Liver (tissue), 9 donors: Measurements from ENCODE around the gene DDIT4. TPM values are rescaled to one million over a fixed set of nuclear protein-coding genes. Genes with fewer than 3 reads are reported as not detected.

Source experiments
- DNase-seq: peaks from one replicate; pipeline ENCODE4 v3.0.0-alpha.2; 2017; ENCODE audit warnings: low spot score
- H3K27ac ChIP-seq, 2 donors: one replicate each; pipeline ENCODE4 v1.7.0; 2013; ENCODE audit warnings: inconsistent platforms in 2 of 2, low read length in 2 of 2, control low read depth in 1 of 2, low read depth in 1 of 2, mild to moderate bottlenecking in 1 of 2
- H3K27me3 ChIP-seq, 4 donors: one replicate each; pipeline versions ENCODE4 v1.6.1 to v1.7.0; 2013; ENCODE audit warnings: low read length in 3 of 4, inconsistent platforms in 1 of 4, mild to moderate bottlenecking in 1 of 4, moderate library complexity in 1 of 4; ENCODE audit not compliant: control insufficient read depth in 4 of 4, insufficient read depth in 4 of 4
- H3K36me3 ChIP-seq, 4 donors: one replicate each; pipeline versions ENCODE4 v1.6.1 to v1.7.0; 2013; ENCODE audit warnings: low read length in 3 of 4, mild to moderate bottlenecking in 3 of 4, low read depth in 1 of 4, moderate library complexity in 1 of 4; ENCODE audit not compliant: control insufficient read depth in 4 of 4, insufficient read depth in 3 of 4
- H3K4me1 ChIP-seq, 4 donors: one replicate each; pipeline versions ENCODE4 v1.6.1 to v1.7.0; 2013; ENCODE audit warnings: low read length in 3 of 4, mild to moderate bottlenecking in 3 of 4, moderate library complexity in 1 of 4; ENCODE audit not compliant: control insufficient read depth in 4 of 4, insufficient read depth in 4 of 4
- H3K4me3 ChIP-seq, 3 donors: one replicate each; pipeline versions ENCODE4 v1.6.1 to v1.7.0; 2013; ENCODE audit warnings: low read length in 3 of 3, control low read depth in 1 of 3, low read depth in 1 of 3, mild to moderate bottlenecking in 1 of 3
- H3K9ac ChIP-seq, 2 donors: one replicate each; pipeline ENCODE4 v1.7.0; 2013; ENCODE audit warnings: low read length in 2 of 2, mild to moderate bottlenecking in 2 of 2, moderate library complexity in 2 of 2, control low read depth in 1 of 2, low read depth in 1 of 2
- H3K9me3 ChIP-seq, 4 donors: one replicate each; pipeline versions ENCODE4 v1.6.1 to v1.7.0; 2013; ENCODE audit warnings: low read length in 3 of 4; ENCODE audit not compliant: control insufficient read depth in 4 of 4
- EGR1 ChIP-seq, 2 donors: IDR thresholded peaks; 2 replicates each; pipeline ENCODE4 v1.6.1; 2016 to 2018; ENCODE audit warnings: antibody characterized with exemption in 2 of 2, low read depth in 2 of 2
- FOXA1 ChIP-seq: IDR thresholded peaks from 2 replicates; pipeline ENCODE4 v1.6.1; 2016; ENCODE audit warnings: antibody characterized with exemption
- FOXA2 ChIP-seq: IDR thresholded peaks from 2 replicates; pipeline ENCODE4 v1.6.1; 2016; ENCODE audit warnings: antibody characterized with exemption
- GABPA ChIP-seq, 2 donors: IDR thresholded peaks in 1 of 2; conservative IDR thresholded peaks in 1 of 2; 2 replicates each; pipeline ENCODE4 v1.6.1; 2016; ENCODE audit warnings: antibody characterized with exemption in 2 of 2, mild to moderate bottlenecking in 1 of 2, moderate library complexity in 1 of 2
- HNF4A ChIP-seq, 2 donors: conservative IDR thresholded peaks; 2 replicates each; pipeline ENCODE4 v1.6.1; 2016; ENCODE audit warnings: antibody characterized with exemption in 2 of 2, mild to moderate bottlenecking in 2 of 2
- HNF4G ChIP-seq: IDR thresholded peaks from 2 replicates; pipeline ENCODE4 v1.6.1; 2016; ENCODE audit warnings: antibody characterized with exemption
- JUND ChIP-seq, 2 donors: IDR thresholded peaks; 2 replicates each; pipeline ENCODE4 v1.6.1; 2016; ENCODE audit warnings: antibody characterized with exemption in 2 of 2
- NR2F2 ChIP-seq: IDR thresholded peaks from 2 replicates; pipeline ENCODE4 v1.6.1; 2016; ENCODE audit warnings: antibody characterized with exemption
- RAD21 ChIP-seq, 2 donors: IDR thresholded peaks; 2 replicates each; pipeline ENCODE4 v1.6.1; 2016; ENCODE audit warnings: antibody characterized with exemption in 2 of 2, mild to moderate bottlenecking in 2 of 2
- RXRA ChIP-seq, 2 donors: IDR thresholded peaks; 2 replicates each; pipeline ENCODE4 v1.6.1; 2017 to 2018; ENCODE audit warnings: antibody characterized with exemption in 2 of 2, mild to moderate bottlenecking in 1 of 2
- SP1 ChIP-seq: IDR thresholded peaks from 2 replicates; pipeline ENCODE4 v1.6.1; 2018; ENCODE audit warnings: antibody characterized with exemption, mild to moderate bottlenecking
- TAF1 ChIP-seq: conservative IDR thresholded peaks from 2 replicates; pipeline ENCODE4 v1.6.1; 2016; ENCODE audit warnings: antibody characterized with exemption, mild to moderate bottlenecking
- YY1 ChIP-seq: IDR thresholded peaks from 2 replicates; pipeline ENCODE4 v1.6.1; 2016; ENCODE audit warnings: antibody characterized with exemption, mild to moderate bottlenecking
- WGBS: extraction: QIAGEN DNeasy Blood & Tissue Kit; methylation state at CpG from one replicate; pipeline ENCODE4 v1.1.7; 2013; 5-methylcytosine and 5-hydroxymethylcytosine counted together
- polyA plus RNA-seq, 2 donors: library from polyadenylated mRNA; stranded (reverse) in 1 of 2; unstranded in 1 of 2; fragments of 200-250 nt in 1 of 2; fragments of >200 nt in 1 of 2; fragmentation: Nextera tagmentation in 1 of 2; extraction: Ambion mirVana in 1 of 2; gene quantifications; one replicate each; pipeline versions ENCODE4 v1.2.1 to v1.2.3, GENCODE V29; 2013 to 2015
- total RNA-seq, 2 donors: library from RNA; depleted of rRNA; stranded (reverse); fragments of >200 nt; gene quantifications; one replicate each; pipeline ENCODE4 v1.2.3, GENCODE V29; 2014
- TF ChIP-seq, protein P1 (sequence below): fragments of 150-350 bp; IDR thresholded peaks from 2 replicates; pipeline ENCODE4 v1.5.1; 2017; ENCODE audit warnings: improper control_type of control experiment, low read depth, low read length; ENCODE audit not compliant: missing input control
- TF ChIP-seq, protein P2 (sequence below): IDR thresholded peaks from 2 replicates; pipeline ENCODE4 v1.6.1; 2016; ENCODE audit warnings: antibody characterized with exemption
- TF ChIP-seq, protein P3 (sequence below): IDR thresholded peaks from 2 replicates; pipeline ENCODE4 v1.6.1; 2016; ENCODE audit warnings: antibody characterized with exemption
- TF ChIP-seq, protein P4 (sequence below): IDR thresholded peaks from 2 replicates; pipeline ENCODE4 v1.6.1; 2016; ENCODE audit warnings: antibody characterized with exemption, mild to moderate bottlenecking
- TF ChIP-seq, protein P5 (sequence below): IDR thresholded peaks from 2 replicates; pipeline ENCODE4 v1.6.1; 2016; ENCODE audit warnings: antibody characterized with exemption
- donor health status: healthy.
- donor health status: healthy.
- donor health status: healthy.
- donor health status: healthy.
- donor health status: healthy.

DDIT4 gene
- total and polyA plus RNA-seq, 4 donors, result 18.4 to 69.0 (median 43.7) TPM

DNA sequence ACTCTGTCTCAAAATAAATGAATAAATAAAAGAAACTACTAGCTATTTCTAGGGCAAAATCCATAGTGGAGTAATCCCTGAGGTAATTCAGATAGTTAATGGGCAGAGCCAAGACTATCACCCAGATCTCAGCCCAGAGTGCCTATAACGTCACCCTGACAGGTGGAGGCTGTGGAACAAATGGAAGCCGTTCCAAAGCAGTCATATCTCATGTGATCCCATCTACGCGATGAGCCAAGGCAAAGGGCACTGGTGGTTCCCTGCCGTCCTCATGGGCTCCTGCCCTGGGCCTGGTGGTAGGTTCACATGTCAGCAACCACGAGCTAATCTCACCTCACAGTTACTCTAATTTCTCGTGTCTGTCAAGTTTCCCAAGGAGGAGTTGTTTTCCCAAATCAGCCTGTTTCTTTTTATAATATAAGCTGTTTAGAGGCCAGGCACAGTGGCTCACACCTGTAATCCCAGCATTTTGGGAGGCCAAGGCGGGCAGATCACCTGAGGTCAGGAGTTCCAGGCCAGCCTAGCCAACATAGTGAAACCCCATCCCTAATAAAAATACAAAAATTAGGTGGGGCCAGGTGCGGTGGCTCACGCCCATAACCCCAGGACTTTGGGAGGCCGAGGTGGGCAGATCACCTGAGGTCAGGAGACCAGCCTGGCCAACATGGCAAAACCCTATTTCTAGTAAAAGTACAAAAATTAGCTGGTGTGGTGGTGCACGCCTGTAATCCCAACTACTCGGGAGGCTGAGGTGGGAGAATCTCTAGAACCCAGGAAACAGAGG, 35.1 kb upstream of the DDIT4 start:
- Histone ChIP-seq H3K9me3 (no peaks in the 10 kb centered on the region), H3K27me3 (no peaks in the 10 kb centered on the region), H3K27ac (no peak overlapping the region), H3K9ac (no peak overlapping the region), H3K4me1 (peaks cover 0 to 3% (median 0%) of the 10 kb centered on the region in 4 donors), H3K4me3 (no peak overlapping the region), H3K36me3 (peaks cover 2 to 14% (median 13%) of the 10 kb centered on the region in 4 donors)
- DNase-seq, result no peak
- 91% methylated on average over 13 of the region's 13 CpGs for WGBS
- TF ChIP-seq YY1 (no peak), GABPA (IDR thresholded peaks at IDR 0.05 in 1 of 2, conservative IDR thresholded peaks at IDR 0.05 in 1 of 2) (no peak), HNF4A (conservative IDR thresholded peaks at IDR 0.05) (no peak), SP1 (no peak), JUND (IDR thresholded peaks at IDR 0.05) (no peak), FOXA2 (no peak), EGR1 (IDR thresholded peaks at IDR 0.05; ENCODE audit: low read depth in 2 of 2) (no peak), RAD21 (IDR thresholded peaks at IDR 0.05) (no peak), NR2F2 (no peak), HNF4G (no peak), TAF1 (no peak), RXRA (IDR thresholded peaks at IDR 0.05) (no peak), FOXA1 (no peak)
- TF ChIP-seq, protein P1, sequence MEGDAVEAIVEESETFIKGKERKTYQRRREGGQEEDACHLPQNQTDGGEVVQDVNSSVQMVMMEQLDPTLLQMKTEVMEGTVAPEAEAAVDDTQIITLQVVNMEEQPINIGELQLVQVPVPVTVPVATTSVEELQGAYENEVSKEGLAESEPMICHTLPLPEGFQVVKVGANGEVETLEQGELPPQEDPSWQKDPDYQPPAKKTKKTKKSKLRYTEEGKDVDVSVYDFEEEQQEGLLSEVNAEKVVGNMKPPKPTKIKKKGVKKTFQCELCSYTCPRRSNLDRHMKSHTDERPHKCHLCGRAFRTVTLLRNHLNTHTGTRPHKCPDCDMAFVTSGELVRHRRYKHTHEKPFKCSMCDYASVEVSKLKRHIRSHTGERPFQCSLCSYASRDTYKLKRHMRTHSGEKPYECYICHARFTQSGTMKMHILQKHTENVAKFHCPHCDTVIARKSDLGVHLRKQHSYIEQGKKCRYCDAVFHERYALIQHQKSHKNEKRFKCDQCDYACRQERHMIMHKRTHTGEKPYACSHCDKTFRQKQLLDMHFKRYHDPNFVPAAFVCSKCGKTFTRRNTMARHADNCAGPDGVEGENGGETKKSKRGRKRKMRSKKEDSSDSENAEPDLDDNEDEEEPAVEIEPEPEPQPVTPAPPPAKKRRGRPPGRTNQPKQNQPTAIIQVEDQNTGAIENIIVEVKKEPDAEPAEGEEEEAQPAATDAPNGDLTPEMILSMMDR, result no peak
- TF ChIP-seq, protein P2, sequence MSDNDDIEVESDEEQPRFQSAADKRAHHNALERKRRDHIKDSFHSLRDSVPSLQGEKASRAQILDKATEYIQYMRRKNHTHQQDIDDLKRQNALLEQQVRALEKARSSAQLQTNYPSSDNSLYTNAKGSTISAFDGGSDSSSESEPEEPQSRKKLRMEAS, result no peak
- TF ChIP-seq, protein P3, sequence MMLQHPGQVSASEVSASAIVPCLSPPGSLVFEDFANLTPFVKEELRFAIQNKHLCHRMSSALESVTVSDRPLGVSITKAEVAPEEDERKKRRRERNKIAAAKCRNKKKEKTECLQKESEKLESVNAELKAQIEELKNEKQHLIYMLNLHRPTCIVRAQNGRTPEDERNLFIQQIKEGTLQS, result no peak
- TF ChIP-seq, protein P4, sequence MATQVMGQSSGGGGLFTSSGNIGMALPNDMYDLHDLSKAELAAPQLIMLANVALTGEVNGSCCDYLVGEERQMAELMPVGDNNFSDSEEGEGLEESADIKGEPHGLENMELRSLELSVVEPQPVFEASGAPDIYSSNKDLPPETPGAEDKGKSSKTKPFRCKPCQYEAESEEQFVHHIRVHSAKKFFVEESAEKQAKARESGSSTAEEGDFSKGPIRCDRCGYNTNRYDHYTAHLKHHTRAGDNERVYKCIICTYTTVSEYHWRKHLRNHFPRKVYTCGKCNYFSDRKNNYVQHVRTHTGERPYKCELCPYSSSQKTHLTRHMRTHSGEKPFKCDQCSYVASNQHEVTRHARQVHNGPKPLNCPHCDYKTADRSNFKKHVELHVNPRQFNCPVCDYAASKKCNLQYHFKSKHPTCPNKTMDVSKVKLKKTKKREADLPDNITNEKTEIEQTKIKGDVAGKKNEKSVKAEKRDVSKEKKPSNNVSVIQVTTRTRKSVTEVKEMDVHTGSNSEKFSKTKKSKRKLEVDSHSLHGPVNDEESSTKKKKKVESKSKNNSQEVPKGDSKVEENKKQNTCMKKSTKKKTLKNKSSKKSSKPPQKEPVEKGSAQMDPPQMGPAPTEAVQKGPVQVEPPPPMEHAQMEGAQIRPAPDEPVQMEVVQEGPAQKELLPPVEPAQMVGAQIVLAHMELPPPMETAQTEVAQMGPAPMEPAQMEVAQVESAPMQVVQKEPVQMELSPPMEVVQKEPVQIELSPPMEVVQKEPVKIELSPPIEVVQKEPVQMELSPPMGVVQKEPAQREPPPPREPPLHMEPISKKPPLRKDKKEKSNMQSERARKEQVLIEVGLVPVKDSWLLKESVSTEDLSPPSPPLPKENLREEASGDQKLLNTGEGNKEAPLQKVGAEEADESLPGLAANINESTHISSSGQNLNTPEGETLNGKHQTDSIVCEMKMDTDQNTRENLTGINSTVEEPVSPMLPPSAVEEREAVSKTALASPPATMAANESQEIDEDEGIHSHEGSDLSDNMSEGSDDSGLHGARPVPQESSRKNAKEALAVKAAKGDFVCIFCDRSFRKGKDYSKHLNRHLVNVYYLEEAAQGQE, result no peak
- TF ChIP-seq, protein P5, sequence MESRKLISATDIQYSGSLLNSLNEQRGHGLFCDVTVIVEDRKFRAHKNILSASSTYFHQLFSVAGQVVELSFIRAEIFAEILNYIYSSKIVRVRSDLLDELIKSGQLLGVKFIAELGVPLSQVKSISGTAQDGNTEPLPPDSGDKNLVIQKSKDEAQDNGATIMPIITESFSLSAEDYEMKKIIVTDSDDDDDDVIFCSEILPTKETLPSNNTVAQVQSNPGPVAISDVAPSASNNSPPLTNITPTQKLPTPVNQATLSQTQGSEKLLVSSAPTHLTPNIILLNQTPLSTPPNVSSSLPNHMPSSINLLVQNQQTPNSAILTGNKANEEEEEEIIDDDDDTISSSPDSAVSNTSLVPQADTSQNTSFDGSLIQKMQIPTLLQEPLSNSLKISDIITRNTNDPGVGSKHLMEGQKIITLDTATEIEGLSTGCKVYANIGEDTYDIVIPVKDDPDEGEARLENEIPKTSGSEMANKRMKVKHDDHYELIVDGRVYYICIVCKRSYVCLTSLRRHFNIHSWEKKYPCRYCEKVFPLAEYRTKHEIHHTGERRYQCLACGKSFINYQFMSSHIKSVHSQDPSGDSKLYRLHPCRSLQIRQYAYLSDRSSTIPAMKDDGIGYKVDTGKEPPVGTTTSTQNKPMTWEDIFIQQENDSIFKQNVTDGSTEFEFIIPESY, result no peak
